NB4 (cell line): ENCODE measurements around the gene KAT2A.

Experiments
- POLR2A ChIP-seq: IDR thresholded peaks from 2 replicates; pipeline ENCODE4 v1.6.1; 2011; ENCODE audit warnings: mild to moderate bottlenecking; ENCODE audit not compliant: insufficient read length; ENCODE audit errors: extremely low read depth
- TF ChIP-seq, protein P1 (sequence below): IDR thresholded peaks from one replicate; pipeline ENCODE4 v1.5.1; 2012; ENCODE audit warnings: low read depth, low read length

DNA sequence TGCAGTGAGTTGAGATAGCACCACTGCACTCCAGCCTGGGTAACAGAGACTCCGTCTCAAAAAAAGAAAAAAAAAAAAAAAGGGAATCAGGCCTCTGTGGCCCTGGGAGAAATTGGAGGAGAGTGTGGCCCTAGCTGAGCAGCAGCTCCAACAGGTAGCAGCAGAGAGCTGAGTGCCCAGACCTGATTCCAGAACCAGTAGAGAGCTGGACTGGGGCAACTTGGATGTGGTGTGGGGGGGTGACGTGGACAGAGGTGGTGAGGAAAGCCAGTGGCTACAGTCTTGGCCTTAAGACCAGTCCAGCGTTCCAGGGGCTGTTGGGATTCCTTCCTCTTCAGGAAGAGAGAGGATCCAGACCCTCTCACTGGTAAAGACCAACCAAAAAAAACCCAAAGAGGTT, 3.1 kb upstream of the KAT2A start:
- TF ChIP-seq, protein P1, sequence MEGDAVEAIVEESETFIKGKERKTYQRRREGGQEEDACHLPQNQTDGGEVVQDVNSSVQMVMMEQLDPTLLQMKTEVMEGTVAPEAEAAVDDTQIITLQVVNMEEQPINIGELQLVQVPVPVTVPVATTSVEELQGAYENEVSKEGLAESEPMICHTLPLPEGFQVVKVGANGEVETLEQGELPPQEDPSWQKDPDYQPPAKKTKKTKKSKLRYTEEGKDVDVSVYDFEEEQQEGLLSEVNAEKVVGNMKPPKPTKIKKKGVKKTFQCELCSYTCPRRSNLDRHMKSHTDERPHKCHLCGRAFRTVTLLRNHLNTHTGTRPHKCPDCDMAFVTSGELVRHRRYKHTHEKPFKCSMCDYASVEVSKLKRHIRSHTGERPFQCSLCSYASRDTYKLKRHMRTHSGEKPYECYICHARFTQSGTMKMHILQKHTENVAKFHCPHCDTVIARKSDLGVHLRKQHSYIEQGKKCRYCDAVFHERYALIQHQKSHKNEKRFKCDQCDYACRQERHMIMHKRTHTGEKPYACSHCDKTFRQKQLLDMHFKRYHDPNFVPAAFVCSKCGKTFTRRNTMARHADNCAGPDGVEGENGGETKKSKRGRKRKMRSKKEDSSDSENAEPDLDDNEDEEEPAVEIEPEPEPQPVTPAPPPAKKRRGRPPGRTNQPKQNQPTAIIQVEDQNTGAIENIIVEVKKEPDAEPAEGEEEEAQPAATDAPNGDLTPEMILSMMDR, result no peak
- no peak for TF ChIP-seq POLR2A
